ENCODE data around the gene SYNDIG1L.

Gene SYNDIG1L

DNA sequence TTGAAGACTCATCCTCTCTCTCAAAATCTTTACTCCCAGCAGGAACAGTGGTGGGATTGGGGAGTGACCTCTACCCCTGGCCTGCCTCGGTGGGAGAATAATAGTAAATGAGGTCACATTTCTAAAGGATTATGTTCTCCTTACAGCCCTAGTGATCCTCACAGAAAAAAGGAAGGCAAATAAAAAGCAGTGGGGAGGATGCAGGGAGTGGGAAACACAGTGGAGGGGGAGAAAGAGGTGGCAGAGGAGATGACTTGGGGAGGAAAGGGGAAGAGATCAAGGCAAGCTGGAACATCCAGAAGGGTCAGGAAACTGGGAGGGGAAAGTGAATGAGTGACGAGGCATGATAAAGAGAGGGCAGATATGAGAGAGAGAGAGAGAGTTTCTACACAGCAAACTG is 8.3 kb upstream of the SYNDIG1L start:
- in situ Hi-C loops (cut with HindIII; ENCODE audit: low sequenced_read_pairs), result no loop called here

DNA sequence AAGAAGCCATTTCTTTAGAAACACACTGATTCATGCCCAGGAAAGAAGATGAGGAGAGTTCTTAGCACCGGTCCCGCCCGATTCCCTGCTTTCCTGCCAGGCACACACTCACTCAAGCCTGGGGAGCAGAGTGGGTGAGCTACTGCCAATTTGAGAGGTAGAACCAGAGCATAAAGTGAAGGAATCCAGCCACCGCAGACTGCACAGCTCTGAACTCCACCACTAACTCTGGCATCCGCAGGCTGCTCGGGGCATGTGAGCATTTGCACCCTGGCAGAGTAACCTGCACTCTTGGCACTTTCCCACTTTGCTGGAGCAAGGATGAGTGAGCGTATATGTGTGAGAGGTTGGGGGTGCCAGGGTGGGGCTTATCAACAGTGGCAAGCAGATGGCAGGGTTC is 4.0 kb upstream of the SYNDIG1L start:
- in situ Hi-C loops (cut with HindIII; ENCODE audit: low sequenced_read_pairs), result no loop called here

DNA sequence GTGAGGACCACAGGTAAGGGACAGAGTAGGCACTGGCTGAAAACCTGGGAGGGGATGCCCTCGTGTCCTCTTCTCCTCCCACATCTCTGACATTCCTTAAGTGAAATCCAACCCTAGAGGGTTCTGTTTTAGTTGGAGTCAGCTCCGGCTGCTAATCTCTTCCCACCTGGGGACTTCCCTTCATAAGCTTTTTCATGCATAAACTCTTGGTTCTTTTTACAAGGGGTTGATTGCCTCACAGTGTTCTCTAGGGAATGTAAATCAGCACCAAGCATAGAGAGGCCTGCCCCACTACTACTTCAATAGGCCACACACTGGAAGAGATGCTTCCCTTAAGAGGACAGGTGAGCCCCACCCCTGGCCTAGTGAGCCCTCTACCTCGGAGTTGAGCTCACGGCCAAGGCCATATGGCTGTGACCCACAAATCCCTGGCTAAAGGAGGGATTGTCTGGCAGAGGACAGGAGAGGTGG is 3.2 kb upstream of the SYNDIG1L start:
- in situ Hi-C loops (cut with HindIII; ENCODE audit: low sequenced_read_pairs), result no loop called here

DNA sequence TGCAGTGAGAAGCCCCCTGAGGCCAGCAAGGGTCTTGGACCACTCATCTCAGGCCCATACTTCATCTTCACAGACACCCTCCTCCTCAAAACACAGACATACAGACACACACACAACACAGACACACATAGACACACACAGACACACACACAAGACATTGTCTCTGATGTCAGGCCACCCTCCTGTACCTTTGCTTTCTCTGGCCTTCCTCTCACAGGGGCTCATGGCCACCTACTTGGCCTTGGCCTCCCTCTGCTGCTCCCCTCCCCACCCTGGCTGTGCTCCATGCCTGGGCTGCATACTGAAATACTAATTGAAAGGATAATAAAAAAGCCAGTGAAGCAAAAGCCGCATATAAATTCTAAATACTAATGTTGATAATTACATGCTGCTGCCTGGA is 1.6 kb upstream of the SYNDIG1L start:
- in situ Hi-C loops (cut with HindIII; ENCODE audit: low sequenced_read_pairs), result no loop called here

DNA sequence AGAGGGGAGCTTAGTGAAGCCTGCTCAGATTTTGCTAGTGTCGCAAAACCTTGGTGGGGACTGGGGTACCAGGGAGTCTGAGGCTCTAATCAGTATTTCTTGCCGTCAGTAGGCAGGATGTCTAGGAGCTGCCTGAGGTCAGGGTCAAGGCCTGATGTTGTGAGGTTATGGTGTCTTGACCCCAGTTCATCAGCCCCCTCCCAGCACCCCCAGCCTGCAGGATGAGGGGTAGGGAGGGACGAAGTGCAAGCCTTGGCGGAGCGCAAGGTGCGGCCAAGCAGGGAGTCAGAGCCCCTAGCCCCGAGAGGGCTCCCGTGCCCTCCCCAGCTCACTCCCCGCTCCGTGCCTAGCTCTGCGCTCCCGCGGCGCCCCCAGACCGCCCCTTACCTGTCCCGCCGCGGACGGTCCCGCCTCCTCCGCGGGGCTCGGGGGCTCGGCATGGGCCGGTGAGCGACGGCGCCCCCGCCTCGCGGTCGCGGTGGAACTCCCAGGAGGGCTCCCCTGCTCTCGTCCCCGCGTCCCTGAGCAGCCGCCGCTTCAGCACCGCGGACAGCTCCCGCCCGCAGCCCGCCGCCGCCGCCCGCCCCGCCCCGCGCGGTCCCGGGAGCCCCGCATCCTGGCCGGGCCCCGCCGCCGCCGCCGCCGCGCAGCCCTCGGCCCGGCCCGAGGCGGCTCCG is 347 bp downstream of the SYNDIG1L start:
- in situ Hi-C loops (cut with HindIII; ENCODE audit: low sequenced_read_pairs), result no loop called here

DNA sequence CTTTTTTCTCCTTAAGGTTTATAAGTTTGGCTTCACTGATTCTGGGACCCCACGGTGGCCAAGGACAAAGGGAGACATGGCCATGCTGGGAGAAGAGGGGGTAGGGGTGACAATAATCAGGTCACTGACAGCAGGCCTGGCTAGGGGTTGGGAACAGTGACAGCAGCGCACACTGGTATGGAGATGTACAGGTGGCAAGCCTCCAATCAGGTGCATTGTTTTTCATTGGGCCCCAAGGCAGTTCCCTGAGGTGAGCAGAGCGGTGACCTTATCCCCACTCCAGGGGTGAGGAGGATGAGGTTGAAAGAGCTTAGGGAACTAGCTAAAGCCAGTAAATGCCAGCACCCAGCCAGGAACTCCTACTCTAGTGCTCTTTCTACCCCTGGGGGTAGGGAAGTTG is 1.4 kb downstream of the SYNDIG1L start:
- in situ Hi-C loops (cut with HindIII; ENCODE audit: low sequenced_read_pairs), result no loop called here

DNA sequence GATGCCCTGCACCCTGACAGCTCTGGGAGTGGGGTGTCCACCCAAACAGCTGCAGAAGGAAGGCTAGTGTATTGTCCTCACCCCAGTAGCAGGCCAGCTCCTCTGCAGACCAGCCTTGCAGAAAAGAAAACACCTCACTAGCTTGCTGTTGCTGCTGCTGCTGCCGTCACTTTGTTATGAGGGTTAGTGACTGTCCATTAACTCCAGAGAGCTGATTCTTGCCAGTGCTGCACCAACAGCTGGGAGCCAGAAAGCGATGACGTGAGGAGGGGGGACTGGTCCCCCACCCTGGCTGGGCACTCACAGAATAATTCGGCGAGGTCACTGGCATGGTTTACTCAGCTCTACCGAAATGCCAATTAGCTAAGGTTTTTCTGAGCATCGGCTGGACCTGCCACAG is 2.8 kb downstream of the SYNDIG1L start:
- in situ Hi-C loops (cut with HindIII; ENCODE audit: low sequenced_read_pairs), result no loop called here

DNA sequence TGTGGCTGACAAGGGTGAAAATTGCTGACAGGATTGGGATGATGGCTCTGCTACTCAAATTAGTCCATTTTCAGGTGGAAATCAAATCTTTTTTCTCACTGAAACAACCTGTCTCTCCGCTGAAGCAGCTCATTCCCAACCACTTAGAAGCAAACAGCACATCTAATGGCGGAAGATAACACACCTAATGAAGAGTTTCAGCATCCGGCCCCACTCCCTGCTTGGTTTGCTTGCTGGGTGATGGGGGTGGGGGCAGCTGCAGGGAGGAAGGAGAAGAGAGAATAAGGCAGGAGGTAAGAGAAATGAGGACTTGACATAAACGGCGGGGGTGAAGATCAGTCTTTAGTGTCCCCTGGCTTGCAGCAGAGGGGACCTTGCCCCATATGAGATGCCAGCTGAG is 4.0 kb downstream of the SYNDIG1L start:
- in situ Hi-C loops (cut with HindIII; ENCODE audit: low sequenced_read_pairs), result no loop called here

DNA sequence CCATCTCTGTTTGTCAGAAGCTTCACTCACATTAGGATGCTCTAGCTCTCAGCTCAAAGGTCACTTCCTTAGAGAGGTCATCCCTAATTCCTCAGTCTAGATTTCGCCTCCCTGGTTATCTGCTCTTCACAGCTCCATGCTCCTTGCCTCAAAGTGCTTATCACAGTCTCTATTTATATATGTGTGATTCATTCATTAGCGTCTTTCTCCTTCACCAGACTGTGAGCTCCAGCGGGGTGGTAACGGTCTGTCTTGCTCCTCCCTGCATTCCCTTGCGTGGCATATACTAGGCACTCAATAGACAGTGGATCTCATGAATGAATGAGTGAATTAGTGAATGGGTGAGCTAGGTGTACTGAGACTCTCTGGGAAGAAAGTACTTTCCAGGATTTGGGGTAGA is 6.9 kb downstream of the SYNDIG1L start:
- in situ Hi-C loops (cut with HindIII; ENCODE audit: low sequenced_read_pairs), result no loop called here

DNA sequence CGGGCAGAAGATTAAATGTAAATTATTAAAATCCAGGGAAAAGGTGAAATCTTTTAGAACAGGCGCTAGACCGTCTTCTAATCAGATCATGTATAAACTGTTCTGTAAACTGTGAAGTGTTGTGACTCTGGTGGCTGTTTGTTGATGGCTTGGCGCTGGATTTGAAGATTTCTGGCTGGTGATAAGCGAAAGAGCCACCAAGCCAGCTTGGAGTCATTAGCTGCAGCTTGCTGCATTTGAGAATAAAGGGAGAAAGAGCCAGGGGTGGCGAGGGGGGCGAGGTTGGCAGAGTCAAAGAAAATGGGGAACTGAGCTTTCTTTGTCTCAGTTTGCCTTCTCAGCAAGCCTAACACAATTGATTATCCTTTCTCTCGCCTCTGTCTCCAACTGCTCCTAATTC is 8.0 kb downstream of the SYNDIG1L start:
- in situ Hi-C loops (cut with HindIII; ENCODE audit: low sequenced_read_pairs), result no loop called here

DNA sequence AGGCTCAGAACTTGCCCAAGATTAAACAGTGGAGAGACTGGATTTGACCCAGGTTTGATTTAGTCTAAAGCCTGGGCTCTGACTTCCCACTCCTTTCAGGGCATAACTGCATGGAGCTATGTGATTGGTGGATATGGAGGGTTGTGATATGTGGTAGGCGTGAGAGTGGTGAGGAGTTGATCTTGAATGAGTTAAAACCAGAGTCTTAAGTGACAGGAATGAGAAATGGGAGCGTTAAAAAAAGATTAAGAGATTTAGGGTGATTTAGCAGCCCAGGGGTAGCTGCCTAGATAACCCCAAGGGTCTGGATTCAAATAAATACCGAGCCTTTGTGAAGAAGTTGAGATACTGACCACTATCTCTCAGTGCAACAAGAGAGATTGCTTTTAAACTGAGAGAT is 8.4 kb downstream of the SYNDIG1L start:
- in situ Hi-C loops (cut with HindIII; ENCODE audit: low sequenced_read_pairs), result no loop called here

DNA sequence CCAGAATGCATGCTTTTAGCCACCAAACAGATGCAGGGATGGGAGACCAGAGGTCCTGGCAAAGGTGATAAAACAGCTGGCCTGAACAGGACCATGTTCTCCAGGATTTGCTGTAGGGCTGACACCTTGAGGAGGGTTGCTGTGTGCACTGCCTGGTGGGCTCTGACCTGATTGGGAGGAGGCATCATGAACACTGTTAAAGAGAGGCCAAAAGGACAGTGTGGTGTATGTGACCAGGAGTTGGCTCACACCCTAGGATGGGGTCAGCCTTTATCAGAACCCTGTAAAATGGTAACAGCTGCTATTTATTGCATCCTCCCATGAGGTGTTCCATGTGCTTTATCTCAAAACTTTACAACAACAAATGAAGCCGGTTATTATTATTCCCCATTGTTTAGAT is 8.8 kb downstream of the SYNDIG1L start:
- in situ Hi-C loops (cut with HindIII; ENCODE audit: low sequenced_read_pairs), result no loop called here

DNA sequence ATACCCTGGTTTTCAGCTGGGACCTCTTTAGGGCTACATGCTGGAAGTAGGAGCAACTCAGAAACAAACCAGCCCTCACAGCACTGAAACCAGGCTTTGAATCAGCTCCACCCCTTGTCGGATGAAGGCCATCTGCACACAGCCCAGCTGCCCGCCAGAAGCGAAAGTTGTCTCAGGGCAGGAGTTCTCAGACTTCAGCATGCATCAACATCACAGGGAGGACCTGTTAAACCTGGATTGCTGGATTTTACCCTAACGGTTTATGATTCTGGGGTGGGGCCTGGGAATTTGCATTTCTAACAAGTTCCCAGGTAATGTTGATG is 10.9 kb downstream of the SYNDIG1L start:
- in situ Hi-C loops (cut with HindIII; ENCODE audit: low sequenced_read_pairs), result no loop called here

DNA sequence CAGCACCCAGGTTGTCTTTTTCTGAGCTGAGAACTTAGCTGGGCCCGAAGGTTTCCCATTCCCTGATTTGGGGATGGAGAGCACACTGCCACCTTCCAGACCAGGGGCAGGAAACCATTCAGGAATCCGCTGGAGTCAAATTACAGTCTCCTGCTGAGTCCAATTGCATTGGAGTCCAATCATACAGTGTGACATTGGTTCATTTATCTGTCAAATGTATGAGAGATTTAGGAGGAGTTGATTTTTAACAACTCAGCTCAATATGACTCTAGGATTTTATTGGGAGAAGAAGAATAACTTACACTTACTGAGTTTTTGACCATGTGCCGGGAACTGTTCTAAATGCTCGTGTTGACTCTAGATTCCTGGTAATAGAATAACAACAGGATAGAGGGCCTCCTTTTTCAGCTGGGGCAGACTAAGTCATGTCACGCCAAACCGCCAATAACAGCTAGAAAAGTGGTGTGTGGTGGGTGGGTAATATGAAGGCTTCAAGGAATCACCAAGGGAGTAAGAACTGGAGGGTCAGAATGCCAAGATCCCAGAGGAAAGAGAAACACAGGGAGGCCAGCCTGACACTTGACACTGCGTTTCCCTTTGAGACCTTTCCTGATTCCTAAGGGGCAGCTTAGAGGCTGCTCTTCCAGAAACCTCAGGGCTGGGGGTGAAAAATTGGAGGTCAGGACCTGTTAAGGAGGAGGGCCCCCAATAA is 11.5 kb downstream of the SYNDIG1L start:
- in situ Hi-C loops (cut with HindIII; ENCODE audit: low sequenced_read_pairs), result no loop called here

DNA sequence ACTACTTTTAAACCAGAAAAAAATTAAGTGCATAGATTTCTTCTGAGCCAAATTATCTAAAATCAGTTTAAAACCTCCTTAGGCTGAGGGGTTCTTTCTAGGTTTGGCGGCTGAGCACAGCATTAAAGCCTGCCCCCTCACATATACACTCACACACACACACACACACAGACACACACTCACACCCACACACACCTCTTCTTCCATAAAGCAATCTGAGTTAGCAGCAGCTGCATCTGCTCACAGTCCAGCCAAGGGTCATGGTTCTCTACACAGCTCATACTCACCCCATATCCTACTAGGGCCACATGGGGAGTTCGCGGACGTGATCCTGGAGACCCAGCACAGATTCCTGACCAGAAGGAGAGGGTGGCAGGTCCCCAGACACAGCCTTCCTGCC is 12.4 kb downstream of the SYNDIG1L start:
- in situ Hi-C loops (cut with HindIII; ENCODE audit: low sequenced_read_pairs), result no loop called here

DNA sequence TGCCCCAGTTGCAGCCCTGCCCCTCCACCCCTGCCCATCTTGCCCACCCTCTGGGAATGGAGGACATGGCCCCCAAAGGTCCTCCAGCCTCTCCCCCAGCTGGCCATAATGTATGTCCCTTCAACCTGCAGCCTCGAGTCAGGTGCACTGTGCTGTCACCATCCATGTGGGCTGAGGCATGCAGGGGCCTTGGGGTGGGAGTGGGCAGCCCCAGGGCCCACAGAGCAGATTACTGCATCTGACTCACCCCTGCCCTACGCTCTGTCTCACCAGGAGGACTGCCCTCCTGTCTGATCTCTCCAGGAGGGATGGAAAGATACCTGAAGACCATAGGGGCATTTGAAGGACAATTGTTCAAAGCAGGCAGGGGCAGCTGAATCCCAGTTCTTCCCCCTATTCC is 13.3 kb downstream of the SYNDIG1L start:
- in situ Hi-C loops (cut with HindIII; ENCODE audit: low sequenced_read_pairs), result no loop called here

DNA sequence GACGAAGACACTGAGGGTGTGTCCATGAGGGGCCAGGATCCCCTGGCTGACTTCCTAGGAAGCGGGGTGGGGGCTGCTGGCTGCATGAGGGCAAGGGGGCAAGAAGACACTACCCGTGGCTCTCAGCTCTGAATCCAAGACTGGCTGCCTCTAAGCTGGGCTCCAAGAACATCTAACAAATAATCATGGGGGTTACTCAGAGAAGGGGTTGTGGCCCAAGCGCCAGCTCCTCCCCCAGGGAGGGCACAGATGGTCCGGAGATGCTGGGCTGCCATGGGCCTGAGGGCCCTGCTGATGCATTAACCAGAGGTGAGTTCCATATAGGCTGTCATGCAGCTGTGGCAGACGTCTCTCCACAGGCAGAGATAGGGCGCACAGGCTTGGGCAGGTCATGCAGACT is 14.3 kb downstream of the SYNDIG1L start:
- in situ Hi-C loops (cut with HindIII; ENCODE audit: low sequenced_read_pairs), result no loop called here

DNA sequence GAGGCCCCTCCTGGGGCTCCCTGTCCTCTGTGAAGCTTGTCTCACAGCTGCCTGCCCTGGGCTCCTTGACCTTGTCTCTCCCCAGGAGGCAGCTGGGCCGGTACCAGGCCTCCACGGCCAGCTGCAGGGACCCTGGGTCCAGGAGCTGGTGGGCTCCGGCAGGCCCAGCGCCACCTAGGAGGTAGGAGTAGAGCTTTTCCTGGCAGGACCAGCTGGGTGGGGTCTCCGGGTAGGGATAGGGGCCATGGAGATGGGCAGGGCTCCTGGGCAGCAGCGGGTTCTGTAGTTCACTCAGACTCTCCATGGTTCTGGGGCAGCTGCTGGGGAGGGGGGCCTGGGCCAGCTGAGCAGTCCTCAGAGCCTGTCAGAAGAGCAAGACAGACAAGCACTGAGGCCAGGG is 16.6 kb downstream of the SYNDIG1L start:
- in situ Hi-C loops (cut with HindIII; ENCODE audit: low sequenced_read_pairs), result no loop called here

DNA sequence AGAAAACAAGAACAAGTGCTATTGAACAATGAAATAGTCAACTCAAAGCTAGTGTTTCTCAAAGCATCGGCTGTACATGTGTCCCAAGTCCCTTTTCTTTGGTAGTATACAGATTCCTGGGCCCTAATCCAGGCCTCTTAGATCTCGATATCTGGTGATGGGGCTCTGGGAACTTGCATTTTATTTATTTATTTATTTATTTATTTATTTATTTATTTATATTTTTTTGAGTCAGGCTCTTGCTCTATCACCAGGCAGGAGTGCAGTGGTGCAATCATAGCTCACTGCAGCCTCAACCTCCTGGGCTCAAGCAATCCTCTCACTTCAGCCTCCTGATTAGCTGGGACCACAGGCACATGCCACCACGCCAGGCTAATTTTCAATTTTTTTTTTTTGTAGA is 17.1 kb downstream of the SYNDIG1L start:
- in situ Hi-C loops (cut with HindIII; ENCODE audit: low sequenced_read_pairs), result no loop called here

DNA sequence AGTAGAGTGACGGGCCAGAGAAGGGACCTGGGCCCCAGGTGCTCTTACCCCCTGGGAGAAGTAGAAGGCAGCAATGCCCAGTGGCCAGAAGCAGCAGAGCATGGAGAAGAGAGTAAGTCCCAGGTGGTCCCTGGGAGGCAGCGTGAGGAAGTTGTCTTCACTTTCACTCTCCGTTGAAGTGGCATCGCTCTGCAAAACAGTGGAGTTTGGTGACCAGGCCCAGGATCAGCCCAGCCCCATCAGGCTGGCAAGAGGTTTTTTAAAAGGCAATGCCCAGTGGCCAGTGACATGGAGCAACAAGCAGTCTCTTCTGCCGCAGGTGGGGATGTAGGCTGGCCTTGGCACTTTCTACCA is 18.2 kb downstream of the SYNDIG1L start:
- in situ Hi-C loops (cut with HindIII; ENCODE audit: low sequenced_read_pairs), result no loop called here

DNA sequence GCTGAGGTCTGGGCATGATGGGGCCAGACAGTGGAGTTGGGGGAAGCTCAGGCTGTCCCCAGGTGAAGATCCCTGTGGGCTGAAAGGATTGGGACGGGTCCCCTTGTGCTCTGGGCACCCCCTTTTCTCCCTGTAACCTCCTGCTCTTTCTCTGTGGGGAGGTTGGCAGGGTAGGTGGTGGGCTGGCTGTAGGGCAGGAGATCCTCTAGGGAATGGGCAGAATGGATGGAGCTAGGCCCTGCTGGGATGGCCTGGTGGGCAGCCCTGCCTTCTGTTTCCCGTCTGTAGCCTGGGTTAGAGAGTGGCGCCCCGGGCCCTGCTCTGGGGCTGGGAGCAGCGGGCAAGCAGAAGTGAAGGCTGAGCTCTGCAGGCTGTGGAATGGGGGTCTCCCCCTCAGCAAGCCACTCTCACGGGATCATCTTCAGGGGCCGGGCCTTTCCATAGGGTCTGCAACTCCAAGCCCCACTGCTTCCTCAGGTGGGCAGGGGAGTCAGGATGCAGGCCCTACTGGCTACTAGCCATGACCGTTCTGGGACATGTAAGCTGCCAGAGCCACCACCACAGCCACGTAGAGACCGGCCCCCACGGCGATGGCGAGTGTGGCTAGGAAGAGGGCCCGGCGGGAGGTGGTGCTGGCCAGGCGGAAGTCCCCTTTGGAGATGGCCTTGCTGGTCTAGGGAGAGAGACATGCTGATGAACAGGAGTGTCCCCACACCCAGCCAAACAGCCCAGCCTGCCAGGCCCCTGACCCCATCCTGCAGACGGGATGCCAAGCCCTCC is 18.8 kb downstream of the SYNDIG1L start:
- in situ Hi-C loops (cut with HindIII; ENCODE audit: low sequenced_read_pairs), result no loop called here

DNA sequence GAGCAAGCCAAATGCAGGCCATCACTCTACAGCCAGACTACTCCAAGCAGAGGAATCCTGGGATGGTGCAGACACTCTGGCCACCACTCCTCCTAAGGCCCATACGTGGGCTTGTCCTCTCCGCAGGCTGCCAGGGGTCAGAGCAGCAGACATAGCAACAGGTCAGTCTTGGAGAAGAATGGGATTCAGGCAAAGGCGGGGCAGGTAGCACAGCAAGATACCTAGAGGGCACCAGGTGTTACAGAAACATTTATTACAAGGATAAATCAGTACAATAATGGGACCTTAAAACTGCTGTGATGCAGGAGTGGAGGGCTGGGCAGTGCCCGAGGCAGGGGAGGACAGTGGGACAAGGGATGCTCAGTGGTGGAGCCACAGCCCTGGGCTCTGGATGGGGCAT is 20.3 kb downstream of the SYNDIG1L start:
- in situ Hi-C loops (cut with HindIII; ENCODE audit: low sequenced_read_pairs), result no loop called here
